Tibial nerve (tissue), 4 donors: ENCODE data around the gene CNKSR2. TPM values are rescaled to one million over a fixed set of nuclear protein-coding genes. Genes with fewer than 3 reads are reported as not detected.

Experiments used
- DNase-seq, 2 donors: peaks; one replicate each; pipeline ENCODE4 v3.0.0-alpha.2; 2019; ENCODE audit warnings: low spot score in 2 of 2
- H3K27ac ChIP-seq, 4 donors: fragments of 200-600 bp; sonication (generic) in 3 of 4; one replicate each; pipeline ENCODE4 v1.5.1; 2017 to 2019; ENCODE audit warnings: mild to moderate bottlenecking in 1 of 4
- H3K27me3 ChIP-seq, 2 donors: fragments of 200-600 bp; sonication (generic) in 1 of 2; one replicate each; pipeline versions ENCODE4 v1.5.1 to v1.6.0; 2017 to 2019
- H3K36me3 ChIP-seq, 3 donors: fragments of 200-600 bp; sonication (generic); one replicate each; pipeline ENCODE4 v1.5.1; 2018 to 2019
- H3K4me1 ChIP-seq, 4 donors: fragments of 200-600 bp; sonication (generic) in 3 of 4; one replicate each; pipeline ENCODE4 v1.5.1; 2017 to 2019
- H3K4me3 ChIP-seq, 4 donors: fragments of 200-600 bp; sonication (generic) in 3 of 4; one replicate each; pipeline ENCODE4 v1.5.1; 2017 to 2019; ENCODE audit warnings: mild to moderate bottlenecking in 1 of 4, moderate library complexity in 1 of 4
- H3K9me3 ChIP-seq, 4 donors: fragments of 200-600 bp; sonication (generic) in 3 of 4; one replicate each; pipeline ENCODE4 v1.5.1; 2017 to 2019
- CTCF ChIP-seq, 5 experiments: fragments of 200-600 bp in 3 of 5; fragments of 450-650 bp in 2 of 5; sonication (generic) in 3 of 5; IDR thresholded peaks; one replicate each; pipeline ENCODE4 v1.5.1; 2016 to 2019; ENCODE audit warnings: antibody characterized with exemption in 5 of 5, mild to moderate bottlenecking in 3 of 5, moderate library complexity in 2 of 5
- EP300 ChIP-seq, 2 donors: sonication (generic); formaldehyde crosslinking; IDR thresholded peaks; one replicate each; pipeline ENCODE4 v1.6.1; 2017; ENCODE audit warnings: antibody characterized with exemption in 2 of 2, mild to moderate bottlenecking in 1 of 2
- POLR2A ChIP-seq, 2 donors: fragments of 450-650 bp; IDR thresholded peaks; one replicate each; pipeline ENCODE4 v1.6.1; 2017; ENCODE audit warnings: antibody characterized with exemption in 2 of 2, mild to moderate bottlenecking in 2 of 2, moderate library complexity in 2 of 2
- WGBS, 2 donors: methylation state at CpG; one replicate each; pipeline ENCODE4 v1.1.5; 2018; 5-methylcytosine and 5-hydroxymethylcytosine counted together
- total RNA-seq, 4 donors: library from RNA; depleted of rRNA; stranded (reverse); fragments of >200 nt; gene quantifications; one replicate each; pipeline ENCODE4 v1.1.0, GENCODE V29; 2016

The CNKSR2 gene
- total RNA-seq, 4 donors from 2014 or later = 28.8 to 98.3 (median 56.5) TPM

- H3K36me3 ChIP-seq = no peaks in the 10 kb centered on the region
- H3K27me3 ChIP-seq = no peaks in the 10 kb centered on the region
- no peaks in the 10 kb centered on the region for H3K9me3 ChIP-seq
- no peak for TF ChIP-seq POLR2A (IDR thresholded peaks at IDR 0.05)
- no peak for TF ChIP-seq EP300 (IDR thresholded peaks at IDR 0.05)
- no peak for TF ChIP-seq CTCF (IDR thresholded peaks at IDR 0.05)
- H3K4me1 ChIP-seq = no peaks in the 10 kb centered on the region
- no peak for DNase-seq
- H3K4me3 ChIP-seq = no peak overlapping the region
- WGBS, 2 donors = 80 to 82% methylated on average over 3 of the region's 3 CpGs
- H3K27ac ChIP-seq = no peak overlapping the region
Measured at GRCh38 chrX:21691512-21692018, 317.3 kb downstream of the CNKSR2 start.

GRCh38 chrX:21698272-21698671 is 324.1 kb downstream of the CNKSR2 start:
- Histone ChIP-seq H3K4me1 (no peaks in the 10 kb centered on the region), H3K36me3 (no peaks in the 10 kb centered on the region), H3K27ac (no peak overlapping the region), H3K9me3 (no peaks in the 10 kb centered on the region), H3K4me3 (no peak overlapping the region), H3K27me3 (no peaks in the 10 kb centered on the region)
- DNase-seq = no peak
- TF ChIP-seq EP300 (IDR thresholded peaks at IDR 0.05) = no peak
- no peak for TF ChIP-seq CTCF (IDR thresholded peaks at IDR 0.05)
- no peak for TF ChIP-seq POLR2A (IDR thresholded peaks at IDR 0.05)
- 78 to 82% methylated on average over 4 of the region's 4 CpGs for WGBS, 2 donors

- Histone ChIP-seq H3K4me1 (no peaks in the 10 kb centered on the region), H3K36me3 (no peaks in the 10 kb centered on the region), H3K9me3 (no peaks in the 10 kb centered on the region), H3K4me3 (no peak overlapping the region), H3K27ac (no peak overlapping the region), H3K27me3 (no peaks in the 10 kb centered on the region)
- 66 to 80% methylated on average over 3 of the region's 3 CpGs for WGBS, 2 donors
- TF ChIP-seq POLR2A (IDR thresholded peaks at IDR 0.05) (no peak), EP300 (IDR thresholded peaks at IDR 0.05) (no peak), CTCF (IDR thresholded peaks at IDR 0.05) (no peak)
- DNase-seq = no peak
Measured at GRCh38 chrX:21699136-21699535, 324.9 kb downstream of the CNKSR2 start.

GRCh38 chrX:21700275-21700674 is 326.1 kb downstream of the CNKSR2 start:
- Histone ChIP-seq H3K4me3 (no peak overlapping the region), H3K4me1 (no peaks in the 10 kb centered on the region), H3K36me3 (no peaks in the 10 kb centered on the region), H3K9me3 (no peaks in the 10 kb centered on the region), H3K27me3 (no peaks in the 10 kb centered on the region), H3K27ac (no peak overlapping the region)
- no peak for DNase-seq
- TF ChIP-seq POLR2A (IDR thresholded peaks at IDR 0.05) (no peak), EP300 (IDR thresholded peaks at IDR 0.05) (no peak), CTCF (IDR thresholded peaks at IDR 0.05) (no peak)
- WGBS, 2 donors = 77 to 93% methylated on average over 5 of the region's 5 CpGs

GRCh38 chrX:21700967-21701366 is 326.7 kb downstream of the CNKSR2 start:
- Histone ChIP-seq H3K4me3 (no peak overlapping the region), H3K27me3 (no peaks in the 10 kb centered on the region), H3K36me3 (no peaks in the 10 kb centered on the region), H3K4me1 (no peaks in the 10 kb centered on the region), H3K27ac (no peak overlapping the region), H3K9me3 (no peaks in the 10 kb centered on the region)
- no peak for DNase-seq
- 49 to 59% methylated on average over 3 of the region's 3 CpGs for WGBS, 2 donors
- TF ChIP-seq EP300 (IDR thresholded peaks at IDR 0.05) = no peak
- TF ChIP-seq CTCF (IDR thresholded peaks at IDR 0.05) = no peak
- TF ChIP-seq POLR2A (IDR thresholded peaks at IDR 0.05) = no peak
